ENCODE data around the gene RAC2.

RAC2 gene

GRCh38 chr22:37222440-37222971, 21.6 kb downstream of the RAC2 start:
- no peak for DNase-seq (ENCODE audit: low read depth in 1 of 2, low spot score in 1 of 2)

- no peak for DNase-seq (ENCODE audit: low read depth in 1 of 2, low spot score in 1 of 2)
Observed at GRCh38 chr22:37221424-37222333, 22.4 kb downstream of the RAC2 start.

GRCh38 chr22:37220543-37220981, 23.5 kb downstream of the RAC2 start:
- no peak for DNase-seq (ENCODE audit: low read depth in 1 of 2, low spot score in 1 of 2)

- DNase-seq (ENCODE audit: low read depth in 1 of 2, low spot score in 1 of 2) = no peak
Observed at GRCh38 chr22:37219533-37219932, 24.5 kb downstream of the RAC2 start.

- peak in 1 of 2 donors; percentile 74 for DNase-seq (ENCODE audit: low read depth in 1 of 2, low spot score in 1 of 2)
Observed at GRCh38 chr22:37218771-37219411, 25.2 kb downstream of the RAC2 start.

- no peak for DNase-seq (ENCODE audit: low read depth in 1 of 2, low spot score in 1 of 2)
Observed at GRCh38 chr22:37218399-37218770, 25.7 kb downstream of the RAC2 start.

- no peak for DNase-seq (ENCODE audit: low read depth in 1 of 2, low spot score in 1 of 2)
Observed at GRCh38 chr22:37215890-37216289, 28.2 kb downstream of the RAC2 start.

GRCh38 chr22:37214731-37215030, 29.4 kb downstream of the RAC2 start:
- DNase-seq (ENCODE audit: low read depth in 1 of 2, low spot score in 1 of 2) = no peak

GRCh38 chr22:37213941-37214730, 29.9 kb downstream of the RAC2 start:
- DNase-seq (ENCODE audit: low read depth in 1 of 2, low spot score in 1 of 2) = no peak

- DNase-seq (ENCODE audit: low read depth in 1 of 2, low spot score in 1 of 2) = no peak
Observed at GRCh38 chr22:37213218-37213855, 30.7 kb downstream of the RAC2 start.

GRCh38 chr22:37212174-37212906, 31.7 kb downstream of the RAC2 start, which contains the start of gene SSTR3:
TSS of gene SSTR3 (minus strand) at chr22:37212477. CDS start at chr22:37207803, 4,674 bp downstream.
- DNase-seq (ENCODE audit: low read depth in 1 of 2, low spot score in 1 of 2) = no peak

- no peak for DNase-seq (ENCODE audit: low read depth in 1 of 2, low spot score in 1 of 2)
Observed at GRCh38 chr22:37211866-37212173, 32.2 kb downstream of the RAC2 start.

- DNase-seq (ENCODE audit: low read depth in 1 of 2, low spot score in 1 of 2) = no peak
Observed at GRCh38 chr22:37211075-37211865, 32.8 kb downstream of the RAC2 start.

GRCh38 chr22:37210041-37210803, 33.8 kb downstream of the RAC2 start:
- DNase-seq (ENCODE audit: low read depth in 1 of 2, low spot score in 1 of 2) = no peak

GRCh38 chr22:37209140-37209845, 34.8 kb downstream of the RAC2 start:
- DNase-seq (ENCODE audit: low read depth in 1 of 2, low spot score in 1 of 2) = no peak

GRCh38 chr22:37208401-37209139, 35.5 kb downstream of the RAC2 start:
- no peak for DNase-seq (ENCODE audit: low read depth in 1 of 2, low spot score in 1 of 2)

GRCh38 chr22:37207981-37208380, 36.1 kb downstream of the RAC2 start:
- no peak for DNase-seq (ENCODE audit: low read depth in 1 of 2, low spot score in 1 of 2)

All from activated CD4-positive, alpha-beta T cell treated with anti-CD3 and anti-CD28 coated beads, Interleukin-2, amount 50 U/mL, for 24 hours (primary cell).